Measurements from ENCODE around the gene LARGE1. TPM values are rescaled to one million over a fixed set of nuclear protein-coding genes. Genes with fewer than 3 reads are reported as not detected.

The LARGE1 gene
- total RNA-seq, 1 experiment from 2014 or later, result 2.5 TPM

DNA sequence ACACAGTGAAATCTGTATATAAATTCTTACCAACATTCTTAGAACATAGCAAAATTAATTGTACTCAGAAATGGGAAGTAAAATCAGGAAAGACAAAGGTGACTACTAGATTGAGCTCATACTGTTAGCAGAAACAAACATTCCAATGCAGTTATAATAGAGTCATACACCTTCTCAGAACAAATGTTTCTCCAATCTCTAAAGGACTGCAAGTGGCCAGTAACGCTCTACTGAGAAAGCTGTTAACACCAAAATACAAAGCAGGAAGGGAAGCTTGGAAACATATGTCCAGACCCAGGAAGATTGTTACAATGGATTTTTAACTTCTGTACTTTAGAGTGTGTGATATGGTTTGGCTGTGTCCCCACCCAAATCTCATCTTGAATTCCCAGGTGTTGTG is 341.5 kb downstream of the LARGE1 start:
- no peak for DNase-seq (ENCODE audit: low read depth, low spot score)
- Histone ChIP-seq H3K27me3 (ENCODE audit: control insufficient read depth, insufficient read depth, low read length) (no peaks in the 10 kb centered on the region), H3K36me3 (ENCODE audit: control insufficient read depth, insufficient read depth, low read length) (no peaks in the 10 kb centered on the region), H3K9me3 (ENCODE audit: control insufficient read depth, insufficient read depth, low read depth, low read length) (no peaks in the 10 kb centered on the region), H3K27ac (ENCODE audit: low read length) (no peak overlapping the region), H3K4me3 (ENCODE audit: low read depth in 2 of 2, low read length in 2 of 2) (no peak overlapping the region), H3K4me1 (ENCODE audit: control insufficient read depth, insufficient read depth, low read length) (no peaks in the 10 kb centered on the region)
- no peak for ATAC-seq
- TF ChIP-seq TCF7L2 (IDR thresholded peaks at IDR 0.05; ENCODE audit: low read depth, low read length) (no peak), SIN3A (IDR thresholded peaks at IDR 0.05; ENCODE audit: borderline replicate concordance, insufficient read depth, low read depth, low read length) (no peak), POLR2AphosphoS5 (IDR thresholded peaks at IDR 0.05; ENCODE audit: low read depth, low read length) (no peak)
- TF ChIP-seq, protein P1, sequence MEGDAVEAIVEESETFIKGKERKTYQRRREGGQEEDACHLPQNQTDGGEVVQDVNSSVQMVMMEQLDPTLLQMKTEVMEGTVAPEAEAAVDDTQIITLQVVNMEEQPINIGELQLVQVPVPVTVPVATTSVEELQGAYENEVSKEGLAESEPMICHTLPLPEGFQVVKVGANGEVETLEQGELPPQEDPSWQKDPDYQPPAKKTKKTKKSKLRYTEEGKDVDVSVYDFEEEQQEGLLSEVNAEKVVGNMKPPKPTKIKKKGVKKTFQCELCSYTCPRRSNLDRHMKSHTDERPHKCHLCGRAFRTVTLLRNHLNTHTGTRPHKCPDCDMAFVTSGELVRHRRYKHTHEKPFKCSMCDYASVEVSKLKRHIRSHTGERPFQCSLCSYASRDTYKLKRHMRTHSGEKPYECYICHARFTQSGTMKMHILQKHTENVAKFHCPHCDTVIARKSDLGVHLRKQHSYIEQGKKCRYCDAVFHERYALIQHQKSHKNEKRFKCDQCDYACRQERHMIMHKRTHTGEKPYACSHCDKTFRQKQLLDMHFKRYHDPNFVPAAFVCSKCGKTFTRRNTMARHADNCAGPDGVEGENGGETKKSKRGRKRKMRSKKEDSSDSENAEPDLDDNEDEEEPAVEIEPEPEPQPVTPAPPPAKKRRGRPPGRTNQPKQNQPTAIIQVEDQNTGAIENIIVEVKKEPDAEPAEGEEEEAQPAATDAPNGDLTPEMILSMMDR (IDR thresholded peaks at IDR 0.05), result no peak
- TF ChIP-seq, protein P2, sequence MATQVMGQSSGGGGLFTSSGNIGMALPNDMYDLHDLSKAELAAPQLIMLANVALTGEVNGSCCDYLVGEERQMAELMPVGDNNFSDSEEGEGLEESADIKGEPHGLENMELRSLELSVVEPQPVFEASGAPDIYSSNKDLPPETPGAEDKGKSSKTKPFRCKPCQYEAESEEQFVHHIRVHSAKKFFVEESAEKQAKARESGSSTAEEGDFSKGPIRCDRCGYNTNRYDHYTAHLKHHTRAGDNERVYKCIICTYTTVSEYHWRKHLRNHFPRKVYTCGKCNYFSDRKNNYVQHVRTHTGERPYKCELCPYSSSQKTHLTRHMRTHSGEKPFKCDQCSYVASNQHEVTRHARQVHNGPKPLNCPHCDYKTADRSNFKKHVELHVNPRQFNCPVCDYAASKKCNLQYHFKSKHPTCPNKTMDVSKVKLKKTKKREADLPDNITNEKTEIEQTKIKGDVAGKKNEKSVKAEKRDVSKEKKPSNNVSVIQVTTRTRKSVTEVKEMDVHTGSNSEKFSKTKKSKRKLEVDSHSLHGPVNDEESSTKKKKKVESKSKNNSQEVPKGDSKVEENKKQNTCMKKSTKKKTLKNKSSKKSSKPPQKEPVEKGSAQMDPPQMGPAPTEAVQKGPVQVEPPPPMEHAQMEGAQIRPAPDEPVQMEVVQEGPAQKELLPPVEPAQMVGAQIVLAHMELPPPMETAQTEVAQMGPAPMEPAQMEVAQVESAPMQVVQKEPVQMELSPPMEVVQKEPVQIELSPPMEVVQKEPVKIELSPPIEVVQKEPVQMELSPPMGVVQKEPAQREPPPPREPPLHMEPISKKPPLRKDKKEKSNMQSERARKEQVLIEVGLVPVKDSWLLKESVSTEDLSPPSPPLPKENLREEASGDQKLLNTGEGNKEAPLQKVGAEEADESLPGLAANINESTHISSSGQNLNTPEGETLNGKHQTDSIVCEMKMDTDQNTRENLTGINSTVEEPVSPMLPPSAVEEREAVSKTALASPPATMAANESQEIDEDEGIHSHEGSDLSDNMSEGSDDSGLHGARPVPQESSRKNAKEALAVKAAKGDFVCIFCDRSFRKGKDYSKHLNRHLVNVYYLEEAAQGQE (IDR thresholded peaks at IDR 0.05; ENCODE audit: insufficient read depth in 1 of 2, low read depth in 2 of 2, low read length in 1 of 2), result no peak
- intact Hi-C loops (cut with micrococcal nuclease; ENCODE audit: unreplicated experiment), result loop anchor here (2.0 to 10.0 kb wide), 2 partner anchors 64 to 276 kb away; no protein-coding TSS in a partner anchor
- in situ Hi-C loops (cut with HindIII; ENCODE audit: low pct_unique_long_range_greater_than_20kb, low sequenced_read_pairs), result no loop called here
- ChIA-PET CTCF (no interaction called here), POLR2A (no interaction called here)
- BruUV-seq (replicated peaks), result no TSS peak

DNA sequence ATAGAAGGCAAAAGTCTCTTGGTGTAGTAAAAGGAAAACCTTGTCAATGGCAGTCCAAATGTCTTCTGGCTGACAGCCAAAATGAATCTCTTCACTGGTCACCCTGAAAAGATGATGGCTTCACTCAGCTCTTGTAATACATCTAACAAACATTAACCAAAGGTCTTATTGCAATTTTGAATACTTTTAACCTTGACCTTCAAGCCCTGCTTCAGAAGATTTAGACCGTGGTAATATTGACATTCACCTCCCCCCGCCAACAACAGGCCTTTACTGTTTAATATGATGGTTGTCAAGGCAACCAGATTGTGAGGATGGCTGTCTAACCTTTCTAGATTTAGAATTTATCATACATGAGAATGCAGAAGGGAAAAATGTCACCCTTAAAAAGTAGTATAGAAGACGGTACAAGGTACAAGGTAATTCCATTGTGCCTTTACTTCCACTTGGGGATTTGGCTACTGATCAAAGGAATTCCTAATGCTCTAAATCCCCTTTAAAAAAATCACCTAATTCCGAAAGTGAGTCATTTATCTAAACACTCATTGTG is 342.3 kb downstream of the LARGE1 start:
- no TSS peak for BruUV-seq (replicated peaks)
- intact Hi-C loops (cut with micrococcal nuclease; ENCODE audit: unreplicated experiment) (loop anchor here (2.0 to 10.0 kb wide), 2 partner anchors 63 to 275 kb away; no protein-coding TSS in a partner anchor), in situ Hi-C loops (cut with HindIII; ENCODE audit: low pct_unique_long_range_greater_than_20kb, low sequenced_read_pairs) (no loop called here)
- POLR2A ChIA-PET, result no interaction called here
- no peaks in the 10 kb centered on the region for H3K4me1 ChIP-seq (ENCODE audit: control insufficient read depth, insufficient read depth, low read length)
- no peak for ATAC-seq
- no peak for DNase-seq (ENCODE audit: low read depth, low spot score)
- CTCF ChIA-PET, result no interaction called here
- H3K4me3 ChIP-seq (ENCODE audit: low read depth in 2 of 2, low read length in 2 of 2), result no peak overlapping the region
- TF ChIP-seq, protein P2 (IDR thresholded peaks at IDR 0.05; ENCODE audit: insufficient read depth in 1 of 2, low read depth in 2 of 2, low read length in 1 of 2), result no peak
- TF ChIP-seq POLR2AphosphoS5 (IDR thresholded peaks at IDR 0.05; ENCODE audit: low read depth, low read length), result no peak
- TF ChIP-seq TCF7L2 (IDR thresholded peaks at IDR 0.05; ENCODE audit: low read depth, low read length), result no peak
- TF ChIP-seq SIN3A (IDR thresholded peaks at IDR 0.05; ENCODE audit: borderline replicate concordance, insufficient read depth, low read depth, low read length), result no peak
- TF ChIP-seq, protein P1 (IDR thresholded peaks at IDR 0.05), result no peak
- no peak overlapping the region for H3K27ac ChIP-seq (ENCODE audit: low read length)
- no peaks in the 10 kb centered on the region for H3K36me3 ChIP-seq (ENCODE audit: control insufficient read depth, insufficient read depth, low read length)
- no peaks in the 10 kb centered on the region for H3K9me3 ChIP-seq (ENCODE audit: control insufficient read depth, insufficient read depth, low read depth, low read length)
- no peaks in the 10 kb centered on the region for H3K27me3 ChIP-seq (ENCODE audit: control insufficient read depth, insufficient read depth, low read length)

All from Panc1 (cell line).